ENCODE measurements around the gene GRID2. TPM values are rescaled to one million over a fixed set of nuclear protein-coding genes. Genes with fewer than 3 reads are reported as not detected.
"Not testable (repeated sequence)": the region's sequence is repeated elsewhere in the genome, so short reads cannot be mapped to it uniquely, and the experiment has no call there.

Gene GRID2
- polyA plus RNA-seq, 1 donor (not counting 4 experiments of a cell fraction or from before 2014, with no cell fraction given): not detected

GRCh38 chr4:92451782-92452181 is 148.0 kb downstream of the GRID2 start:
- DNase-seq (ENCODE audit: low read depth, low spot score): no peak

GRCh38 chr4:92452383-92452782 is 148.6 kb downstream of the GRID2 start:
- not testable (repeated sequence) for FAIRE-seq; H3K9me3 ChIP-seq (ENCODE audit: control insufficient read depth, low read depth, low read length)

More at GRCh38 chr4:92451782-92452181, 148.0 kb downstream of the GRID2 start:
- H4K20me1 ChIP-seq (ENCODE audit: control insufficient read depth, extremely low read depth, insufficient read depth, low read length): no peaks in the 10 kb centered on the region
- no peak for FAIRE-seq
- H3K27me3 ChIP-seq (ENCODE audit: control insufficient read depth, extremely low read depth, insufficient read depth, low read length): no peaks in the 10 kb centered on the region
- H3K9ac ChIP-seq (ENCODE audit: control insufficient read depth, extremely low read depth, insufficient read depth, low read length): no peak overlapping the region
- no peaks in the 10 kb centered on the region for H3K9me3 ChIP-seq (ENCODE audit: control insufficient read depth, low read depth, low read length)
- no peaks in the 10 kb centered on the region for H3K79me2 ChIP-seq (ENCODE audit: control insufficient read depth, insufficient read depth, low read length)
- no peak overlapping the region for H3K27ac ChIP-seq (ENCODE audit: control insufficient read depth, insufficient read depth, low read length)
- H3K4me1 ChIP-seq (ENCODE audit: control insufficient read depth, extremely low read depth, insufficient read depth, low read length): no peaks in the 10 kb centered on the region
- TF ChIP-seq EZH2 (IDR thresholded peaks at IDR 0.05; ENCODE audit: low read length): no peak
- no peak overlapping the region for H2AFZ ChIP-seq (ENCODE audit: control insufficient read depth, low read length)
- H3K4me2 ChIP-seq (ENCODE audit: control insufficient read depth, extremely low read depth, insufficient read depth, low read depth, low read length): no peak overlapping the region
- dilution Hi-C loops (cut with MboI; ENCODE audit: extremely low pct_ligation_motif_present, low sequenced_read_pairs): no loop called here
- H3K9me1 ChIP-seq (ENCODE audit: control insufficient read depth, extremely low read depth, insufficient read depth, low read length): no peaks in the 10 kb centered on the region
- no peak overlapping the region for H3K4me3 ChIP-seq (ENCODE audit: control insufficient read depth in 2 of 3, extremely low read depth in 1 of 3, insufficient read depth in 2 of 3, low read depth in 1 of 3, low read length in 3 of 3)
- no peaks in the 10 kb centered on the region for H3K36me3 ChIP-seq (ENCODE audit: control insufficient read depth in 2 of 2, extremely low read depth in 1 of 2, insufficient read depth in 2 of 2, low read length in 2 of 2)

GRCh38 chr4:92455329-92455839 is 151.6 kb downstream of the GRID2 start:
- H3K9ac ChIP-seq (ENCODE audit: control insufficient read depth, extremely low read depth, insufficient read depth, low read length): no peak overlapping the region
- no peaks in the 10 kb centered on the region for H3K9me1 ChIP-seq (ENCODE audit: control insufficient read depth, extremely low read depth, insufficient read depth, low read length)
- TF ChIP-seq CTCF (optimal IDR thresholded peaks at IDR 0.05 in 1 of 3, IDR thresholded peaks at IDR 0.05 in 1 of 3, conservative IDR thresholded peaks at IDR 0.05 in 1 of 3; ENCODE audit: extremely low read depth in 1 of 3, insufficient read depth in 2 of 3, low read length in 3 of 3) (no peak), EZH2 (IDR thresholded peaks at IDR 0.05; ENCODE audit: low read length) (no peak)
- H3K4me1 ChIP-seq (ENCODE audit: control insufficient read depth, extremely low read depth, insufficient read depth, low read length): no peaks in the 10 kb centered on the region
- H3K27ac ChIP-seq (ENCODE audit: control insufficient read depth, insufficient read depth, low read length): no peak overlapping the region
- H3K79me2 ChIP-seq (ENCODE audit: control insufficient read depth, insufficient read depth, low read length): no peaks in the 10 kb centered on the region
- H3K4me2 ChIP-seq (ENCODE audit: control insufficient read depth, extremely low read depth, insufficient read depth, low read depth, low read length): no peak overlapping the region
- no peaks in the 10 kb centered on the region for H3K36me3 ChIP-seq (ENCODE audit: control insufficient read depth in 2 of 2, extremely low read depth in 1 of 2, insufficient read depth in 2 of 2, low read length in 2 of 2)
- no peak for DNase-seq (ENCODE audit: low read depth, low spot score)
- dilution Hi-C loops (cut with MboI; ENCODE audit: extremely low pct_ligation_motif_present, low sequenced_read_pairs): no loop called here
- H3K27me3 ChIP-seq (ENCODE audit: control insufficient read depth, extremely low read depth, insufficient read depth, low read length): no peaks in the 10 kb centered on the region
- no peaks in the 10 kb centered on the region for H4K20me1 ChIP-seq (ENCODE audit: control insufficient read depth, extremely low read depth, insufficient read depth, low read length)
- no peak for FAIRE-seq
- H3K4me3 ChIP-seq (ENCODE audit: control insufficient read depth in 2 of 3, extremely low read depth in 1 of 3, insufficient read depth in 2 of 3, low read depth in 1 of 3, low read length in 3 of 3): no peak overlapping the region
- H3K9me3 ChIP-seq (ENCODE audit: control insufficient read depth, low read depth, low read length): no peaks in the 10 kb centered on the region
- H2AFZ ChIP-seq (ENCODE audit: control insufficient read depth, low read length): no peak overlapping the region

More at GRCh38 chr4:92452383-92452782, 148.6 kb downstream of the GRID2 start:
- H3K9ac ChIP-seq (ENCODE audit: control insufficient read depth, extremely low read depth, insufficient read depth, low read length); dilution Hi-C loops (cut with MboI; ENCODE audit: extremely low pct_ligation_motif_present, low sequenced_read_pairs); H3K27me3 ChIP-seq (ENCODE audit: control insufficient read depth, extremely low read depth, insufficient read depth, low read length); H3K4me1 ChIP-seq (ENCODE audit: control insufficient read depth, extremely low read depth, insufficient read depth, low read length); H3K4me3 ChIP-seq (ENCODE audit: control insufficient read depth in 2 of 3, extremely low read depth in 1 of 3, insufficient read depth in 2 of 3, low read depth in 1 of 3, low read length in 3 of 3); H3K9me1 ChIP-seq (ENCODE audit: control insufficient read depth, extremely low read depth, insufficient read depth, low read length); H3K36me3 ChIP-seq (ENCODE audit: control insufficient read depth in 2 of 2, extremely low read depth in 1 of 2, insufficient read depth in 2 of 2, low read length in 2 of 2); H3K27ac ChIP-seq (ENCODE audit: control insufficient read depth, insufficient read depth, low read length); DNase-seq (ENCODE audit: low read depth, low spot score); H3K4me2 ChIP-seq (ENCODE audit: control insufficient read depth, extremely low read depth, insufficient read depth, low read depth, low read length); H3K79me2 ChIP-seq (ENCODE audit: control insufficient read depth, insufficient read depth, low read length); H2AFZ ChIP-seq (ENCODE audit: control insufficient read depth, low read length); H4K20me1 ChIP-seq (ENCODE audit: control insufficient read depth, extremely low read depth, insufficient read depth, low read length): not testable (repeated sequence)
